ENCODE data around the gene MGST2.

DNA sequence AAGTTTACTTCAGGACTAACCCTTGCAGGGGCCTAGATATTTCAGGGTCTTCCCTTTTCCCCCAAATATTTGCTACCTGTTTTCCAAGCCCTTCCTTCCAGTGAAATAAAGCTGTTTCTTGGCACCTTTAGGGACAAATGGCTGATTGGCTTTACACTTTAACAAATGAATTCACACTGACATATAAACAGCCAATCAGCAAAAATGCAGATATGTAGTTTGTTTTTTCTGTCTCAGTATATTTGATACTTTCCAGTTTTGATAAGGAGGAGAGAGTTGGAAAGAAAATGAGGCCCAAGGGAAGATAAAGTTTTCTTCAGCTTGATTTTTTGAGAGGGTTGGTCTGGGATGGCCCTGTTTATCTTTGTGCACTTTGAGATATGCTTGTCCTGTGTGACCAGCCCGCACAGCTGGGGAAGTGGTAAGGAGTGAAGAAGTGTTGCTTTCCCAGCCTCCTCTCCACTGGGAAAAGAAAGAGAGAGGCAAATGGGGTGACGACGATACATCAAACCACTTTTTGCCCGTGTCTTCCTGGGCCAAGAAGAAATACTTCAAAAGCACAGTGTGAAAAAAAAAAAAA is 67.5 kb downstream of the MGST2 start:
- TF ChIP-seq, protein P1, sequence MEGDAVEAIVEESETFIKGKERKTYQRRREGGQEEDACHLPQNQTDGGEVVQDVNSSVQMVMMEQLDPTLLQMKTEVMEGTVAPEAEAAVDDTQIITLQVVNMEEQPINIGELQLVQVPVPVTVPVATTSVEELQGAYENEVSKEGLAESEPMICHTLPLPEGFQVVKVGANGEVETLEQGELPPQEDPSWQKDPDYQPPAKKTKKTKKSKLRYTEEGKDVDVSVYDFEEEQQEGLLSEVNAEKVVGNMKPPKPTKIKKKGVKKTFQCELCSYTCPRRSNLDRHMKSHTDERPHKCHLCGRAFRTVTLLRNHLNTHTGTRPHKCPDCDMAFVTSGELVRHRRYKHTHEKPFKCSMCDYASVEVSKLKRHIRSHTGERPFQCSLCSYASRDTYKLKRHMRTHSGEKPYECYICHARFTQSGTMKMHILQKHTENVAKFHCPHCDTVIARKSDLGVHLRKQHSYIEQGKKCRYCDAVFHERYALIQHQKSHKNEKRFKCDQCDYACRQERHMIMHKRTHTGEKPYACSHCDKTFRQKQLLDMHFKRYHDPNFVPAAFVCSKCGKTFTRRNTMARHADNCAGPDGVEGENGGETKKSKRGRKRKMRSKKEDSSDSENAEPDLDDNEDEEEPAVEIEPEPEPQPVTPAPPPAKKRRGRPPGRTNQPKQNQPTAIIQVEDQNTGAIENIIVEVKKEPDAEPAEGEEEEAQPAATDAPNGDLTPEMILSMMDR (optimal IDR thresholded peaks at IDR 0.05 in 1 of 3, IDR thresholded peaks at IDR 0.05 in 1 of 3, conservative IDR thresholded peaks at IDR 0.05 in 1 of 3; ENCODE audit: extremely low read depth in 1 of 3, insufficient read depth in 2 of 3, low read length in 3 of 3) = no peak
- TF ChIP-seq EZH2 (IDR thresholded peaks at IDR 0.05; ENCODE audit: low read length) = no peak

All from keratinocyte (primary cell).